ENCODE data around the gene SPPL2B. TPM values are rescaled to one million over a fixed set of nuclear protein-coding genes. Genes with fewer than 3 reads are reported as not detected.

Gene SPPL2B
- total RNA-seq, 1 donor from 2014 or later: 36.1 TPM

DNA sequence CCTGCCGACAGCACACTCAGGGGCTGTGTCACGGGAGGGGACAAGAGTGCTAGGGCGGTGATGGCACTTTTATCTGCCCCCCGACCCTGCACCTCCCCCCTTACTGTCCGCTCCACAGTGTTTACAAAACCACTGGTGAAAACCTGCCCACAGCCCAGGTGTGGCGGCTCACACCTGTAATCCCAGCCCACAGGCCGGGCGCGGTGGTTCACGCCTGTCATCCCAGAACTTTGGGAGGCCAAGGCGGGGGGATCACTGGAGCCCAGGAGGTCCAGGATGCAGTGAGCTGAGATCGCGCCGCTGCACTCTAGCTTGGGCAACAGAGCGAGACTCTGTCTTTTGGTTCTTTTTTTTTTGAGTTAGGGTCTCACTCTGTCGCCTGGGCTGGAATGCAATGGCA, 32.3 kb upstream of the SPPL2B start:
- H3K36me3 ChIP-seq (ENCODE audit: control insufficient read depth, insufficient read depth, low read length): no peaks in the 10 kb centered on the region
- TF ChIP-seq, protein P1, sequence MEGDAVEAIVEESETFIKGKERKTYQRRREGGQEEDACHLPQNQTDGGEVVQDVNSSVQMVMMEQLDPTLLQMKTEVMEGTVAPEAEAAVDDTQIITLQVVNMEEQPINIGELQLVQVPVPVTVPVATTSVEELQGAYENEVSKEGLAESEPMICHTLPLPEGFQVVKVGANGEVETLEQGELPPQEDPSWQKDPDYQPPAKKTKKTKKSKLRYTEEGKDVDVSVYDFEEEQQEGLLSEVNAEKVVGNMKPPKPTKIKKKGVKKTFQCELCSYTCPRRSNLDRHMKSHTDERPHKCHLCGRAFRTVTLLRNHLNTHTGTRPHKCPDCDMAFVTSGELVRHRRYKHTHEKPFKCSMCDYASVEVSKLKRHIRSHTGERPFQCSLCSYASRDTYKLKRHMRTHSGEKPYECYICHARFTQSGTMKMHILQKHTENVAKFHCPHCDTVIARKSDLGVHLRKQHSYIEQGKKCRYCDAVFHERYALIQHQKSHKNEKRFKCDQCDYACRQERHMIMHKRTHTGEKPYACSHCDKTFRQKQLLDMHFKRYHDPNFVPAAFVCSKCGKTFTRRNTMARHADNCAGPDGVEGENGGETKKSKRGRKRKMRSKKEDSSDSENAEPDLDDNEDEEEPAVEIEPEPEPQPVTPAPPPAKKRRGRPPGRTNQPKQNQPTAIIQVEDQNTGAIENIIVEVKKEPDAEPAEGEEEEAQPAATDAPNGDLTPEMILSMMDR (IDR thresholded peaks at IDR 0.05; ENCODE audit: insufficient read depth, low read length, poor library complexity, severe bottlenecking): no peak
- no peak for DNase-seq (ENCODE audit: low read depth)
- H3K4me3 ChIP-seq (ENCODE audit: low read depth, low read length): no peak overlapping the region
- peaks cover 48% of the 10 kb centered on the region for H3K27me3 ChIP-seq (ENCODE audit: control insufficient read depth, insufficient read depth, low read length)

DNA sequence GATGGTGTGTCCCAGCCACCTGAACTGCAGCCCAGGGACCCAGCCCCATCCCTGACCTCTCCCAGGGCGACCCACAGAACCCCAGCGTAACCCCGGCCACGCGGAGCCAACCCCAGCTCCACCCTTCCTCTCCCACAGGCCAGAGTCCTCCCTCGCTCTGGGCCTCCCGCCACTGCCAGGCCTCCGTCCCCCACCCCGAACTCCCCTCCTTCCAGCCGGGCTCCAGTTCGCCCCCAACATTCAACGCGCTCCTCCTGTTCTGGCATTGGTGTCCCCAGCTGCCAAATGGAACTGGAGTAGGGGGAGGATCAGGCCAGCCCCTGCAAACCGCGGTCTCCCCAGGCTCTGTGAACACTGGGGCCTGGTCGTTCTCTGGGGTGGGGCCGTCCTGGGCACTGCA, 28.0 kb upstream of the SPPL2B start:
- H3K4me3 ChIP-seq (ENCODE audit: low read depth, low read length): no peak overlapping the region
- H3K36me3 ChIP-seq (ENCODE audit: control insufficient read depth, insufficient read depth, low read length): no peaks in the 10 kb centered on the region
- H3K27me3 ChIP-seq (ENCODE audit: control insufficient read depth, insufficient read depth, low read length): peaks cover 37% of the 10 kb centered on the region
- TF ChIP-seq, protein P1 (IDR thresholded peaks at IDR 0.05; ENCODE audit: insufficient read depth, low read length, poor library complexity, severe bottlenecking): no peak
- DNase-seq (ENCODE audit: low read depth): no peak

DNA sequence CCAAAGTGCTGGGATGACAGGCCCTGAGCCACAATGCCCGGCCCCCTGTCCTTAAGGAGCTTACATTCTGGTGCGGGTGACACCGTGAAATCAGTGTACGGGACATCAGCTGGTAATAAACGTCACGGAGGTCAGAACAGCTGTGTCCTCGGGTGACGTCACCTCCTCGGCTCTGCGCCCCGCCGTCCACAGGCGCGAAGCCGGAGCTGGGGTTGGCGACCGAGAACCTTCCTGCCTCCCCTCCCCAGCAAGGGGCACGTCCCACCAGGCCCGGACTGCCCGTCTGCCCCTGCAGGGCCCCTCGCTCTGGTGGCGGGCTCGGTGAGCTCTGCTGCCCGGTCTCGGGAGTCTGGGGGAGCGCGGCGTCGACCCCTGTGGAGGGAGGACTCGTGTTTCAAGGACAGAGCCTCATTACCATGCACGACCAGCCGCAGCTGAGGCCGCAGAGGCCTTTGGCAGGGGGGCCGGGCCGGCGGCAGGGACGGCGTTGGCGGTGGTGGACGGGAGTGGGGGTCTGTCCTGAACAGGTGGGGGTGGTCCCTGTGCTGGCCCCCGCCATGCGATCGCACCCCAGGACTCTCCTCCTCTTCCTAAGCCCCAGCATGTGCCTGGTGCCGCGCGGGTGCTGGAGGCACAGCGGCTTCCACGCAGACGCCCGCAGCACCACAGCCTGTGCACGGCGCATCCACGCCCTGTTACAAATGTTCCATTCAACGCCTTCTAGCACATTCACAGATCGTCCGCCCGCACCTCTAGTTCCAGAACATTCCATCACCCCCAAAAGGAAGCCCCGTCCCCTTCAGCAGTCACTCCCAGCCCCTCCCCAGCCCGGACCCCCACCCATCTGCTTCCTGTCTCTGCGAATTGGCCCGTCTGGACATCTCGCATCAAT, 25.9 kb upstream of the SPPL2B start:
- DNase-seq (ENCODE audit: low read depth): no peak
- peaks cover 46% of the 10 kb centered on the region for H3K27me3 ChIP-seq (ENCODE audit: control insufficient read depth, insufficient read depth, low read length)
- H3K36me3 ChIP-seq (ENCODE audit: control insufficient read depth, insufficient read depth, low read length): no peaks in the 10 kb centered on the region
- no peak overlapping the region for H3K4me3 ChIP-seq (ENCODE audit: low read depth, low read length)
- TF ChIP-seq, protein P1 (IDR thresholded peaks at IDR 0.05; ENCODE audit: insufficient read depth, low read length, poor library complexity, severe bottlenecking): no peak

DNA sequence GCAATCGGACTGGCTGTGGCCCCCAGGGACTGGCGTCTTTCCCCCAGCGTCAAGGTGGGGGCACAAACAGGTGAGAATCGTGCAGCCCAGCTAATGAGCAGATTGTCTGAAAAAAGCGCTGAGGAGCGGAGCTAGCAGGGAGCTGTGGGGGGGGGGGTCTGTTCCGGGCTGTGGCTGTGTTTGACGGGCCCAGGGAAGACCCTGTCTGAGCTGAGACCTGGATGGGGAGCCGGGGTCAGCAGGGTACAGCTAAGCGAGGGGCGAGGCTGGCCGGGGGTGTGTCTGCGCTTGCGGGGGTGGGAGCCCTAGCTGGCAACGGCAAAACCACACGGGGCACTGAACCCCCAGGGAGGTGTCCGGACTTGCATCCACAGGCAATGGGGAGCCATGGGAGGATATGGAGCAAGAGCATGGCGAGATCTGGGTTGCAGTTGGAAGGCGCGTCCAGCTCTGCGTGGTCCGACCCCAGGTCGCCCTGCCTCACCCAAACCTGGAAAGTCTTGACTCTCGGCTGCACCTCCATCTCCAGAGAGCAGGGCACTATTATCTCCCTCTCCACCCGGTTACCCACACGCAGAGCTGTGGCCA, 25.2 kb upstream of the SPPL2B start:
- Histone ChIP-seq H3K4me3 (ENCODE audit: low read depth, low read length) (no peak overlapping the region), H3K27me3 (ENCODE audit: control insufficient read depth, insufficient read depth, low read length) (peaks cover 52% of the 10 kb centered on the region), H3K36me3 (ENCODE audit: control insufficient read depth, insufficient read depth, low read length) (no peaks in the 10 kb centered on the region)
- DNase-seq (ENCODE audit: low read depth): no peak
- TF ChIP-seq, protein P1 (IDR thresholded peaks at IDR 0.05; ENCODE audit: insufficient read depth, low read length, poor library complexity, severe bottlenecking): no peak

DNA sequence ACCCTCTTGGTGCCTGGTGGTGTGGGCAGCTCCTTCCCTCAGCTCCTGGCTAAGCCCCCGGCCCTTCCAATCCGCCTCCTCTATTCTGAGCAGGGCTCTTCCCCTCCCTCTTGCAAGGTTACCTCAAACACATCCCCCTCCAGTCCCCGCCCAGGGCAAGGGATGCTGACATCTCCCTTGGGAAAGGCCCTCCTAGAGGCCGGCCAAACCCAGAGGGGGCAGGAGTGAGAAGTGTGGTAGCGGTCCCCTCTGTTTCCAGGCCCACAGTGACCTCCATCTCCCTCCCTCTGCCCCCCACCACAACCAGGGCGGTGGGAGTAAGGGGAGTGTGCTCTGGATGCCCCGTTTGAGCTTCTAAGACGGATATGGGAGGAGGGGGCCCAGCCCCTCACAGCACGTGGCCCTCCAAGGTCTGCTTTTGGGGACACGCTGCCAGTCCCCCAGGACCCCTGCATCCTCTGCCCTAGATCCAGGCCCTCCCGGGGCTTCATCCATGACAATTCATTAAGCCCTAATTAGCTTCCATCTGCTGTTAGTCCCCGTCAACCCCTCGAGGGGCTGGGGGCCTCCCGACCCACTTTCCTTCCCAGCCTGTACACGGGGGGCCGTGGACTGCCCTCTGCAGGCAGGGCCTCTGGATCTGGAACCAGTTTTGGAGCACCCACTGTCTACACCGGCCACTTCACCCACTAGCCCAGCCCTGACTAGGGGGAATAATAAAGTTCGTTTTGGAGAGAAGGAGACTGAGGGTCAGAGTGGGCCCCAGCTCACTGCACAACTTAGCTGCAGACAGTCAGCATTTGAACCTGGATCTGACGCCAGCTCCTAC, 22.8 kb upstream of the SPPL2B start:
- Histone ChIP-seq H3K36me3 (ENCODE audit: control insufficient read depth, insufficient read depth, low read length) (no peaks in the 10 kb centered on the region), H3K27me3 (ENCODE audit: control insufficient read depth, insufficient read depth, low read length) (peaks cover 64% of the 10 kb centered on the region)
- DNase-seq (ENCODE audit: low read depth): no peak

More for the DNA sequence above, 22.8 kb upstream of the SPPL2B start:
- no peak overlapping the region for H3K4me3 ChIP-seq (ENCODE audit: low read depth, low read length)
- TF ChIP-seq, protein P1 (IDR thresholded peaks at IDR 0.05; ENCODE audit: insufficient read depth, low read length, poor library complexity, severe bottlenecking): no peak

All from kidney epithelial cell (primary cell).